ENCODE results near the gene RNPS1.
A peak's percentile ranks its signal among the peaks of the same experiment; 100 is the strongest.

Gene RNPS1

GRCh38 chr16:2233872-2234812 is 33.8 kb downstream of the RNPS1 start:
- no peak for DNase-seq

GRCh38 chr16:2233046-2233775 is 34.7 kb downstream of the RNPS1 start:
- DNase-seq = no peak

GRCh38 chr16:2232094-2232990 is 35.6 kb downstream of the RNPS1 start:
- DNase-seq = no peak

GRCh38 chr16:2231016-2231931 is 36.7 kb downstream of the RNPS1 start:
- no peak for DNase-seq

GRCh38 chr16:2230376-2230775 is 37.5 kb downstream of the RNPS1 start:
- DNase-seq = no peak

- no peak for DNase-seq
Measured at GRCh38 chr16:2229632-2230250, 38.2 kb downstream of the RNPS1 start.

- DNase-seq = no peak
Measured at GRCh38 chr16:2229091-2229490, 38.8 kb downstream of the RNPS1 start.

- DNase-seq = no peak
Measured at GRCh38 chr16:2228161-2228824, 39.6 kb downstream of the RNPS1 start.

GRCh38 chr16:2226918-2227317 is 41.0 kb downstream of the RNPS1 start:
- no peak for DNase-seq

GRCh38 chr16:2226245-2226793 is 41.6 kb downstream of the RNPS1 start:
- DNase-seq = no peak

- DNase-seq = no peak
Measured at GRCh38 chr16:2223942-2224486, 43.9 kb downstream of the RNPS1 start.

- peak; percentile 75 for DNase-seq
Measured at GRCh38 chr16:2223221-2223941, 44.5 kb downstream of the RNPS1 start, which contains the start of gene E4F1. Gene E4F1 (plus strand): TSS chr16:2223591. CDS start chr16:2223614, 23 bp downstream.

- DNase-seq = no peak
Measured at GRCh38 chr16:2216330-2216729, 51.6 kb downstream of the RNPS1 start.

- no peak for DNase-seq
Measured at GRCh38 chr16:2214719-2214968, 53.3 kb downstream of the RNPS1 start, which contains the start of gene PGP. Gene PGP (minus strand): TSS chr16:2214840. CDS start chr16:2214777, 63 bp downstream.

GRCh38 chr16:2213817-2214718 is 53.9 kb downstream of the RNPS1 start:
- no peak for DNase-seq

GRCh38 chr16:2212362-2213324 is 55.3 kb downstream of the RNPS1 start:
- no peak for DNase-seq

GRCh38 chr16:2211923-2212347 is 56.0 kb downstream of the RNPS1 start:
- DNase-seq = no peak
